Amygdala (tissue), 56 donors: ENCODE measurements around the gene INSYN2B.
"Not testable (repeated sequence)": the region's sequence is repeated elsewhere in the genome, so short reads cannot be mapped to it uniquely, and the experiment has no call there.

Experiments
- DNase-seq, 56 donors: peaks; one replicate each; lab custom pipeline; 2025; lab: John Stamatoyannopoulos, UW

Gene INSYN2B

DNA sequence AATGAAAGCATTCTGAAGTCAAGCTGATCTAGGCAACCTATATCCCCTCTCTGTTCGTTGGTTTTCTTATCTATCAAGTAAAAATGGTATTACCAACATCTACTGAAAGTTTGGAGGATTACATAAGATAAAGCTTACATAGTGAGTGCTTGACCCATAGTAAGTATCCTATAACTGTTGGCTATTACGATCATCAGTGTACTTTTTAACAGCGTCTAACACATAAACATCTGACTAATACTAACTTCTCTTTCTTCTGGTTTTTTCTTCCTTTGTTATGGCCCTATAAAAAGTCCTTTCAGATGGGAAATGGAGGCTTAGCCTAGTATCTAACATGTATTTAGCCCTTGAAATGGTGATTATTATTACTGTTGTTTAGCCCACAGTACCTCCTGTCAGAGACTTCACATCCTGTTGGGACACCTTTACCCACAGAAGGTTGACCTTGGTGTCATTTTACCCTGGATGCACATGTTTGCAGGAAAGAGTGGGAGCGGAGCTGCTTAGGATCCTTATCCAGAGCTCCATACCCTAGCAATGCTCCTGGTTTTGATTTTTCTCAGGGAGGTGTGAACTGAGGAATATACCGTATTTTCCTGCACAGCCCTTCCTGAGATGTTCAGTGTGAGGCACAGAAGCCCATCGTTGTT is 6.0 kb downstream of the INSYN2B start:
- DNase-seq: no peak

DNA sequence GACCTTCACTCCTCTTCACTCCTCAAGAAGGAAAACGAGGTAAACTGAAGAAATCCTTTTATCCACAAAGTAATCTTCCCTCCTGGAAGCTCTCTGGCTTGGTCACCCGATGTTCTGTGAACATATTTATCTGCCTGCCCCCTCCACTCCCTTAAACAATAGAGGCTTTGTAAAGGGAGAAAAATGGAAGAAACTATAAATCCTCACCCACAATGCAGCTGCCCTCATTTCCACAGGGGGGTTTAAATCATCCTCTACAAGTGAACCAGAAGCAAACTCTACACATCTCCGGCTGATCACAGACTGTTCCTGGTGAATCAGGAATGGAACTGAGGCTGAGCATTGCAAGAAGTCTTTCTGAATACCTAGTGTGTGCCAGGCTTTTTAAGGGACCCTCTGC is 7.2 kb downstream of the INSYN2B start:
- no peak for DNase-seq

DNA sequence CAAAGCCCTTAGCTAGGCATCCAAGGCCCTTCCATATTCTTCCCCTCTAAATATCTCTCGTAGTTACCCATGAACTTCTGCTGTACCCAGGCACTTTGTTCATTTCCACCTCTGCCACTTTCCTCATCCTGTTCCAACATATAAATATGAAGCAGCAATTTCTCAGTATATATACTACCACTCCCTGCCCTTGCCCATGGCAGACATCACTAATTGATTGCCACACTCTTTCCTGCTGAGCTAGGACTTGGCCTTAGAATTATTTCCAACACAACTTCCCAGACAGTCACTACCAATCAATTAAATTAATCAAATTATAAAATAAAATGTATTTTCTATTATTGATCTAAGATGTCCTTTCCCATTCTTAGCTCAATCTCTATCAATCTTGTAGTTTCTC is 8.5 kb downstream of the INSYN2B start:
- DNase-seq: no peak

DNA sequence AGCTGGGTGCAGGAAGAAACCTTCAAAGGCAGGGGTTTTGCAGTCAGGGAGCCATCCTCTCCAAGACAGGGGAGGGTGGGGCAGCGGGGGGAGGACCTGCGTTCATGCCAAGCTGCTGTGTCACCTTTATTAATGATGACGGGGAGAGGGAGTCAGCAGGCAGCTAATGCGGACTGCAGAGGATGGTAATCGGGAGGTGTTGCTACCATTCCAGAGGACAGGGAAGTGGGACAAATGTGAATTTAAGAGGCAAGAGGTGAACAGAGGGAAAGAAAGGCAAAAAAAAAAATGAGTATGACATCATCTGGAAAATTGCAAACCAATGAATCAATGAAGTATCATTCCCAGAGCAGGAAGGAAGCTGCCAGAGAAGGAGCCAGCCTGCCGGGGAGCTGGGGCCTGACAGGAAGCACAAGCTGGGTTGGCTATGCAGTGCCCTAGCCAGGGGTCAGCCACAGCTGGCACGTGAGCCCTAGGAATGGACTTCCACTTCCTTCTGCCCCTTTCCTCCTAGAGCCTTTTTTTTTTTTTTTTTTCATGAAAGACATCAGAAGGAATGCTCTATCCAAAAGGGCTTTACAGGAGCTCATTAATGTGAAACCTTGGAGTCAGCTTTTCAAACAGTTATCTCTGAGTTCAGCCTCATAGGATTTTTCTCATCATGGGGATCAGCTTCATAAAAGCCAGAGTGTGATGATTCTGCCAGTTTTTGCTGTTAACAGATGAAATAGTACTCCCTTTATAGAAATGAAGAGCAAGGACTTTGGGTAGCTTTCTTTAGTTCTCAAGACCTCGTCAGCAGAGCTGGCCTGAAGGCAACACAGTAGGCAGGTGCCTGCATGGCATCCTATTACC is 9.2 kb downstream of the INSYN2B start:
- DNase-seq: peak in 1 of 56 donors; percentile 0

DNA sequence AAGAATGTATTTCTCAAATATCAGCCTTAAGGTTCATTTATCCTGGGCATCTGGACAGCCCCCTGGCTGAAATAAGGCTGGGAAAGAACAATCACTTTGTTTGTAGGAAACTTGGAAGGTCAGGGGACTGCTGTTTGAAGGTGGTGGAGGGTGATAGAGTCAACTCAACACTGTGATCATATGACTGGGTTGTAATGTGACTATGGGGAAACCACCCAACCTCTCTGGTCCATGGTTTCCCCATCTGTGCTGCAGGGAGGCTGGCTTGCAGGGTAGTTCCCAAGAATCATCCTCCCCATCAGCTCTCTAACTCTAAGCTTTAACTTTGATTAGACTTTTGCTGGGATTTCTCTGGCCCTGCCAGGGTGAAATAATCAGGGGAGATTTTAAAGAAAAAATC is 10.0 kb downstream of the INSYN2B start:
- DNase-seq: no peak

DNA sequence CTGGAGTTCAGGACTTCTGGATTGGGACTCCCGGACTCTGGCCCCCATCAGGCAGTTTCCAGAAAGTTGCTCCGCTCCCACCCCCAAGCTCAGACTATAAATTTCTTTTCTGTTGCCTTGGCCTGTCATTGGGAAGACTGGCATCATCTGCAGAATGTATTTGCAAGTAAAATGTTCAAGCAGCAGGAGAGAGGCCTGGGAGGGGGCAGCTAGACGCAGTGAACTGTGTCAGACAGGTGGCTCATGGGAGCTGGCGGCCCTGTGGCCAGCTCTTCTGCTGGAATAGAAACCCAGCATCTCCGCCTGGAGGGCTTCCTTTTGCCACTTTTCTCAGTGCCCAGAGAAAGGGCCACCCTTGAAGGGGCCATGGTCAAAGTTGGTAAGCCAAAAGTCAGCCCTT is 16.0 kb downstream of the INSYN2B start:
- no peak for DNase-seq

GRCh38 chr5:169960659-169961058 is 19.6 kb downstream of the INSYN2B start:
- no peak for DNase-seq

GRCh38 chr5:169958278-169958677 is 22.0 kb downstream of the INSYN2B start:
- DNase-seq: no peak

GRCh38 chr5:169956756-169957155 is 23.5 kb downstream of the INSYN2B start:
- DNase-seq: no peak

GRCh38 chr5:169956126-169956525 is 24.2 kb downstream of the INSYN2B start:
- no peak for DNase-seq

- DNase-seq: no peak
These were observed 25.5 kb downstream of the INSYN2B start for GRCh38 chr5:169954786-169955185.

DNA sequence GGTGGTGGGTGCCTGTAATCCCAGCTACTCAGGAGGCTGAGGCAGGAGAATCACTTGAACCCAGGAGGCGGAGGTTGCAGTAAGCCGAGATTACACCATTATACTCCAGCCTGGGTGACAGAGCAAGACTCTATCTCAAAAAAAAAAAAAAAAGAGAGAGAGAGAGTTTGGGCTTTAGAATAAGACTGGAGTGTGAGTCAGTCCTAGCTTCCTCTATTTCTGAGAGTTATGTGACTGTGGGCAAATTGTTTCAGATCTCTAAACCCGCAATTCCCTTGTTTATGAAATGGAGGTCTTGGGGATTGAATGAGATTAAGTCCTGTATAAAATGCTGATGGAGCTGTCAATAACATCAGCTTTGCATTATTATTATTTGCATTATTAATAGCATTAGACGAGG is 27.1 kb downstream of the INSYN2B start:
- DNase-seq: not testable (repeated sequence)

- DNase-seq: no peak
These were observed 30.0 kb downstream of the INSYN2B start for GRCh38 chr5:169950333-169950732.

DNA sequence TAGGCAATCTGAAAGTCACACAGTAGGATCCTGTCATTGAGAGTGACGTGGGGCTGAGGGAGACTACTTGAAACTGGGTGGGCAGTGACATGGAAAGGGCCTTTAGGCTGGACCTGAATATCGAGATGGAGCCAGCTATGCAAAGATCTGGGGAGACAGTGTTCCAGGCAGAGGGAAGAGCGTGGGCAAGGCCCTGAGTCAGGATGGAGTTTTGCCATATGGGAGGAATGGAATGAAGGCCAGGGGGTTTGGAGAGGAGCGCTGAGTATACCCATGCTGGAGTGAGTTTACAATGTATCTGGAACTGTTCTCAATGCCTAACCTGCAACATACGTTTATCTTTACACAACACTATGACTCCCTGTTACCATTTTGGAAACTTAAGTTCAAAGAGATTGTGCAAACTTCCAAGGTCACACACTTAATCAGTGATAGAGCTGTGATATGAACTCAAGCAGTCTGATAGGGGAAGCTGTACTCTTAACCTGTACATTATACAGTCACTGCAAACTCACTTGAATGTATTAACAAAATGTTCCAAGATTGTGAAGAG is 33.5 kb downstream of the INSYN2B start:
- DNase-seq: no peak

DNA sequence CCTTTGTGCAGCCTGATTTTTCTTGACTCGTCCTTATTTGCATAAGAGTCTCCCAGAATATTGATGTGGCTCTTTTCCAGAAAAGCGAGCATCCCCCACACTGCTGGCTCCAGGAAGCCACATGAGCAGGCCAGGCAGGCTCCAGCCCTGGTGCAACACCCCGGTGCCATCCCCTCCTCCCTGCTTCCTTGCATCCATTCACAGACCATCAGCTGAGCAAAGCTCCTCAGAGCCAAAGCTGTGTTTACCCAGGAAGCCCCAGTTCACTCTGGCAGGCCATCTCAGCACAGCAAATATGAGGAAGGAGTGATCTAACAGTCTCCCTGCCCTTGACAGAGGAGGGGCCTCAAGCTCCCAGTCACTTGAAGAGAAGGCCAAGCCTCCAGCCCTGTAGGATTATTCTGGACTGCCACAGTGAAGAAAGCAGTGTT is 34.4 kb downstream of the INSYN2B start:
- peak in 52 of 56 donors; percentile 5 to 78 (median 38) for DNase-seq

DNA sequence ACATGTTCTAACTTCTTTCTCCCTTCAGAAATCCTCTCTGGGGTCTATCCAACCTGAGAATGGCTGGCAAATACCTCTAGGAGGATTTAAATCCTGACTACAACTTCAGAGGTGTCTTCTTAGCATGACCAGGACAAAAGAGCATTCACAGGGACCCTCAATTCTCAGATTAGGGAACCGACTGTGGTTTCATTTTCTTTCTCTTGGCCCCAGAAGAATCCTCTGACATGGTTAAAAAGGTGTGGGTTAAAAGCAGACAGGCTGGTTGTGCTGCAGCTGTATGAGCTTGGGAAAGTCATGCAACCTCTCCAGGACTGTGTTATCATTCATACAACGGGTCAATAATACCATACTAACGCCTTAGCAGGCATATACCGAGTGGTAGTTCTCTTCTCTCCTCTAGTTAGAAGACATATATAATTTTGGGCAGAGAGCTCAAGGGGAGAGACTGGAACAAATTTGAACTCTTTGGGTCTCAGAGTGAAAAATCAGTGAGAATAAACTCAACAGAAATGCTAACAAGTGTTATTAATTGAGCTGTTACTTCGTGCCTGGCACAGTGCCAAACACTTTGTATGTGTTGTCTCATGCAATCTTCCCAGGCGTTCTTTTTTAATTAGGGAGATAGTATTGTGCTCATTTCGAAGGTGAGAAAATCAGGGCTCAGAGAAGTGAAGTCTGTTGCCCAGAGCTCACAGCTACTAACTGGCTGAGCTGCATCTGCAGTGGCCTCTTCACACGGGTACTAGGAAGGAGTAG is 35.2 kb downstream of the INSYN2B start:
- DNase-seq: peak in 1 of 56 donors; percentile 26

DNA sequence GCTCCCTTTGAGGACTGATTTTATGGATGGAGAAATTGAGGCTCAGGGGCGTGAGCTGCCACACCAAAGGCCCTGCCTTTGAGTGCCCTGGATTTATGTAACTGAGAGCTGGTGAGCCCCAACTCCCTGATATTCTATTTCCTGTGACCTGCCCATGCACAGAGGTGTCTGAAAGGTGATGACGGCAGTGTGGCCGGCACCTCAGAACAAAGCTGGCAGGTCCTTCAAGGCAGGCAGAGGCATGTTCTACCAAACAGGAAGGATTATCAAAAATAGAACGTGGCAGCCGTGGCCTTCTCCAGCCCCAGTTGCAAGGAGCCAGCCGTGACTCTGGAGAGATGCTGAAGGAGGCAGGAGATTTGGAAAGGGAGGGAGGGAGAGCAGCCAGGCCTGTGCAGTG is 36.2 kb downstream of the INSYN2B start:
- no peak for DNase-seq

DNA sequence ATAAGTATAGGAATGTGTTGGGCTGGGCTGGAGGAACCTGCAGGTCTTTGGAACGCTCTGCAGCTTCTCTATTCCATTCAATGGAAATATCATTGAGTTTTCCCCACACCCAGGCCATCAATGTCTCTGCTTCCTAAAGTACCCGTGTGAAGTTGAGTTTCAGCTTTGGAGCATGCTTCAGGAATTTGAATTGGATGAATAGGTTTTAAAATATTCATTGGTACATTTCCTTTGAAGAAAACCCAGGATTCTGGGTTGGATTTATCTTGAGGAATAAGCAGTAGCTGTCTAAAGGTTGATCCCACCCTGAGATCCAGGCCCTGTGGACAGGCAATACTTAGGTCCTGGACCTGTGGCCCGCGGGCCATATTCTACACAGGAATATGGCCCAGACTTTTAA is 37.3 kb downstream of the INSYN2B start:
- DNase-seq: no peak

DNA sequence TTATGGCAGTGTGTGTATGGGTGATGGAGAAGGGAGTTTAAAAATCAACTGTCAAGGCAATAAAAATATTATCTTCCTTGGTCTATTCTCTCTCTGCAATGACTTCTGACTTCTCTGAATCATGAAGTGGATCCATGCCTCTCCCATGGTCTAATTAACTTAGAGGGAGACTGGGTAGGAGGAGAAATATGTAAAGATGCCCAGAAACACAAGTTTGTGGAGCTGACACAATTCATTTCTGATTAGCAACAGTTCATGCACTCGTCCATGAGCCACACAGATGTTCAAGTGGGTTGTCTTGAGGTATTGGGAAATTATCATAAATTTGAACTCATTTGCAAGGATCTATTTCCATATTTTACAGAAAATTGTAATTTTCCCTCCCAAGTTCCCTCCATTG is 38.1 kb downstream of the INSYN2B start:
- DNase-seq: no peak

- no peak for DNase-seq
These were observed 38.8 kb downstream of the INSYN2B start for GRCh38 chr5:169941542-169941941.

DNA sequence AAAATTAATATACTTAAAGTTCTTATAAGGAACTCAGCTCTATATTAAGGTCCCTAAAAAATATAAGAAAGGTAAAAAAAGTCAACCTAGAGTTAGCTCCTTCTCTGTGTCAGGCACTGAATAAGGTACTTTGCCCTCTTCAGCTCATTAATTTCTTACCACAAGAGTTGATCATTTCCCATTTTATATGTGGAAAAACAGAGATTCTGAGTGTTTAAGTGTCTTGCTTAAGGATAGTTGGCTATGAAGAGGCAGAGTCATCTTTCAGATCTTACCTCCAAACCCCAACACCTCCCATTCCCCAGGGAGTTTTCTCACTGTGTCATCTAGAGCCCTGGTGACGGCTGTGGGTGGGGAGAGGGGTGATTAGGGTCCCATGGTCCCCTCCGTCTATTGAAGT is 40.6 kb downstream of the INSYN2B start:
- no peak for DNase-seq
